ENCODE measurements around the gene PLEKHH1.
A peak's percentile ranks its signal among the peaks of the same experiment; 100 is the strongest.

PLEKHH1 gene

GRCh38 chr14:67602995-67603545 is 70.0 kb downstream of the PLEKHH1 start:
- Histone ChIP-seq H3K27me3 (replicated peaks in 2 of 5; ENCODE audit: control insufficient read depth in 4 of 5, insufficient read depth in 5 of 5, low read length in 4 of 5) (no peaks in the 10 kb centered on the region), H3K27ac (ENCODE audit: insufficient read depth in 1 of 2, low read depth in 1 of 2, low read length in 2 of 2, poor library complexity in 1 of 2, severe bottlenecking in 2 of 2) (no peak overlapping the region), H3K4me1 (ENCODE audit: control extremely low read depth in 1 of 4, control insufficient read depth in 4 of 4, insufficient read depth in 4 of 4, low read length in 3 of 4) (peaks cover 6 to 13% (median 10%) of the 10 kb centered on the region in 4 experiments), H3K9me3 (ENCODE audit: control extremely low read depth in 1 of 5, control insufficient read depth in 4 of 5, insufficient read depth in 2 of 5, low read depth in 1 of 5, low read length in 4 of 5) (no peaks in the 10 kb centered on the region), H3K4me3 (ENCODE audit: control insufficient read depth in 1 of 7, extremely low read depth in 1 of 7, insufficient read depth in 4 of 7, low read depth in 2 of 7, low read length in 6 of 7) (no peak overlapping the region), H3K36me3 (ENCODE audit: control insufficient read depth in 4 of 4, insufficient read depth in 4 of 4, low read length in 3 of 4) (no peaks in the 10 kb centered on the region)
- ChIA-PET POLR2A (no interaction called here), CTCF (no interaction called here)
- DNase-seq, result peak in 1 of 3 donors; percentile 28
- WGBS (ENCODE audit: insufficient coverage), result no CpG with 5 or more reads among the region's 5 CpGs

- ChIA-PET CTCF (interaction anchor here (0.6 to 2.8 kb wide), 6 partner anchors 9 to 97 kb away, joined by 3 to 10 read pairs (median 4); no protein-coding TSS in a partner anchor), POLR2A (no interaction called here)
- no peaks in the 10 kb centered on the region for H3K36me3 ChIP-seq (ENCODE audit: control insufficient read depth in 4 of 4, insufficient read depth in 4 of 4, low read length in 3 of 4)
These were observed 74.6 kb downstream of the PLEKHH1 start for GRCh38 chr14:67607646-67608045.

GRCh38 chr14:67609642-67610310 is 76.7 kb downstream of the PLEKHH1 start:
- Histone ChIP-seq H3K36me3 (ENCODE audit: control insufficient read depth in 4 of 4, insufficient read depth in 4 of 4, low read length in 3 of 4) (no peaks in the 10 kb centered on the region), H3K4me1 (ENCODE audit: control extremely low read depth in 1 of 4, control insufficient read depth in 4 of 4, insufficient read depth in 4 of 4, low read length in 3 of 4) (no peaks in the 10 kb centered on the region), H3K27me3 (replicated peaks in 2 of 5; ENCODE audit: control insufficient read depth in 4 of 5, insufficient read depth in 5 of 5, low read length in 4 of 5) (no peaks in the 10 kb centered on the region), H3K9me3 (ENCODE audit: control extremely low read depth in 1 of 5, control insufficient read depth in 4 of 5, insufficient read depth in 2 of 5, low read depth in 1 of 5, low read length in 4 of 5) (no peaks in the 10 kb centered on the region), H3K27ac (ENCODE audit: insufficient read depth in 1 of 2, low read depth in 1 of 2, low read length in 2 of 2, poor library complexity in 1 of 2, severe bottlenecking in 2 of 2) (no peak overlapping the region), H3K4me3 (ENCODE audit: control insufficient read depth in 1 of 7, extremely low read depth in 1 of 7, insufficient read depth in 4 of 7, low read depth in 2 of 7, low read length in 6 of 7) (no peak overlapping the region)
- ChIA-PET POLR2A (no interaction called here), CTCF (interaction anchor here (0.6 to 1.7 kb wide), 5 partner anchors 17 to 200 kb away, joined by 3 to 8 read pairs (median 3); no protein-coding TSS in a partner anchor)
- WGBS (ENCODE audit: insufficient coverage), result 100% methylated on average over 7 of the region's 10 CpGs
- DNase-seq, result no peak

More at GRCh38 chr14:67607646-67608045, 74.6 kb downstream of the PLEKHH1 start:
- Histone ChIP-seq H3K27ac (ENCODE audit: insufficient read depth in 1 of 2, low read depth in 1 of 2, low read length in 2 of 2, poor library complexity in 1 of 2, severe bottlenecking in 2 of 2) (no peak overlapping the region), H3K9me3 (ENCODE audit: control extremely low read depth in 1 of 5, control insufficient read depth in 4 of 5, insufficient read depth in 2 of 5, low read depth in 1 of 5, low read length in 4 of 5) (no peaks in the 10 kb centered on the region), H3K4me1 (ENCODE audit: control extremely low read depth in 1 of 4, control insufficient read depth in 4 of 4, insufficient read depth in 4 of 4, low read length in 3 of 4) (no peaks in the 10 kb centered on the region), H3K27me3 (replicated peaks in 2 of 5; ENCODE audit: control insufficient read depth in 4 of 5, insufficient read depth in 5 of 5, low read length in 4 of 5) (no peaks in the 10 kb centered on the region), H3K4me3 (ENCODE audit: control insufficient read depth in 1 of 7, extremely low read depth in 1 of 7, insufficient read depth in 4 of 7, low read depth in 2 of 7, low read length in 6 of 7) (no peak overlapping the region)
- DNase-seq, result no peak
- WGBS (ENCODE audit: insufficient coverage), result 97% methylated on average over 5 of the region's 5 CpGs

GRCh38 chr14:67610491-67610890 is 77.4 kb downstream of the PLEKHH1 start:
- CTCF ChIA-PET, result interaction anchor here (0.6 to 1.7 kb wide), 7 partner anchors 10 to 199 kb away, joined by 3 to 8 read pairs (median 3); partner anchors contain the start of gene PIGH
- no peaks in the 10 kb centered on the region for H3K27me3 ChIP-seq (replicated peaks in 2 of 5; ENCODE audit: control insufficient read depth in 4 of 5, insufficient read depth in 5 of 5, low read length in 4 of 5)
- no peak overlapping the region for H3K27ac ChIP-seq (ENCODE audit: insufficient read depth in 1 of 2, low read depth in 1 of 2, low read length in 2 of 2, poor library complexity in 1 of 2, severe bottlenecking in 2 of 2)
- H3K36me3 ChIP-seq (ENCODE audit: control insufficient read depth in 4 of 4, insufficient read depth in 4 of 4, low read length in 3 of 4), result no peaks in the 10 kb centered on the region
- no peak overlapping the region for H3K4me3 ChIP-seq (ENCODE audit: control insufficient read depth in 1 of 7, extremely low read depth in 1 of 7, insufficient read depth in 4 of 7, low read depth in 2 of 7, low read length in 6 of 7)
- no peak for DNase-seq
- H3K4me1 ChIP-seq (ENCODE audit: control extremely low read depth in 1 of 4, control insufficient read depth in 4 of 4, insufficient read depth in 4 of 4, low read length in 3 of 4), result no peaks in the 10 kb centered on the region
- POLR2A ChIA-PET, result no interaction called here
- H3K9me3 ChIP-seq (ENCODE audit: control extremely low read depth in 1 of 5, control insufficient read depth in 4 of 5, insufficient read depth in 2 of 5, low read depth in 1 of 5, low read length in 4 of 5), result no peaks in the 10 kb centered on the region
- WGBS (ENCODE audit: insufficient coverage), result 71% methylated on average over 1 of the region's 1 CpG

- Histone ChIP-seq H3K4me1 (ENCODE audit: control extremely low read depth in 1 of 4, control insufficient read depth in 4 of 4, insufficient read depth in 4 of 4, low read length in 3 of 4) (peaks cover 16 to 35% (median 26%) of the 10 kb centered on the region in 4 experiments), H3K36me3 (ENCODE audit: control insufficient read depth in 4 of 4, insufficient read depth in 4 of 4, low read length in 3 of 4) (peaks cover 0 to 2% (median 0%) of the 10 kb centered on the region in 4 experiments), H3K9me3 (ENCODE audit: control extremely low read depth in 1 of 5, control insufficient read depth in 4 of 5, insufficient read depth in 2 of 5, low read depth in 1 of 5, low read length in 4 of 5) (no peaks in the 10 kb centered on the region), H3K4me3 (ENCODE audit: control insufficient read depth in 1 of 7, extremely low read depth in 1 of 7, insufficient read depth in 4 of 7, low read depth in 2 of 7, low read length in 6 of 7) (peak overlapping the region in 4 of 7 experiments; percentile 3 to 91 (median 58)), H3K27me3 (replicated peaks in 2 of 5; ENCODE audit: control insufficient read depth in 4 of 5, insufficient read depth in 5 of 5, low read length in 4 of 5) (peaks cover 0 to 6% (median 2%) of the 10 kb centered on the region in 5 experiments), H3K27ac (ENCODE audit: insufficient read depth in 1 of 2, low read depth in 1 of 2, low read length in 2 of 2, poor library complexity in 1 of 2, severe bottlenecking in 2 of 2) (peak overlapping the region; percentile 78 to 91)
- CTCF ChIA-PET, result interaction anchor here (0.7 to 4.8 kb wide), 19 partner anchors 9 to 109 kb away, joined by 3 to 49 read pairs (median 5); partner anchors contain the start of gene RDH12
- POLR2A ChIA-PET, result interaction anchor here (0.6 to 1.2 kb wide), 3 partner anchors 19 to 36 kb away, joined by 3 to 8 read pairs (median 4); partner anchors contain the start of gene PIGH
- peak; percentile 91 to 94 (median 93) for DNase-seq
These were observed 85.5 kb downstream of the PLEKHH1 start for GRCh38 chr14:67618617-67619063.

GRCh38 chr14:67619446-67620216 is 86.5 kb downstream of the PLEKHH1 start, which contains the start of gene ARG2:
Gene ARG2 (plus strand): TSS chr14:67619920. CDS start chr14:67619978, 58 bp downstream.
- Histone ChIP-seq H3K4me3 (ENCODE audit: control insufficient read depth in 1 of 7, extremely low read depth in 1 of 7, insufficient read depth in 4 of 7, low read depth in 2 of 7, low read length in 6 of 7) (peak within 1 kb of the TSS; percentile 60 to 91 (median 79)), H3K4me1 (ENCODE audit: control extremely low read depth in 1 of 4, control insufficient read depth in 4 of 4, insufficient read depth in 4 of 4, low read length in 3 of 4) (peaks cover 16 to 36% (median 26%) of the 10 kb centered on the region in 4 experiments), H3K27me3 (replicated peaks in 2 of 5; ENCODE audit: control insufficient read depth in 4 of 5, insufficient read depth in 5 of 5, low read length in 4 of 5) (peaks cover 0 to 6% (median 2%) of the 10 kb centered on the region in 5 experiments), H3K27ac (ENCODE audit: insufficient read depth in 1 of 2, low read depth in 1 of 2, low read length in 2 of 2, poor library complexity in 1 of 2, severe bottlenecking in 2 of 2) (peak within 1 kb of the TSS; percentile 78 to 91), H3K9me3 (ENCODE audit: control extremely low read depth in 1 of 5, control insufficient read depth in 4 of 5, insufficient read depth in 2 of 5, low read depth in 1 of 5, low read length in 4 of 5) (no peaks in the 10 kb centered on the region), H3K36me3 (ENCODE audit: control insufficient read depth in 4 of 4, insufficient read depth in 4 of 4, low read length in 3 of 4) (peaks cover 0 to 2% (median 0%) of the 10 kb centered on the region in 4 experiments)
- peak; percentile 92 to 95 (median 94) for DNase-seq
- ChIA-PET POLR2A (interaction anchor here (1.2 kb wide), 1 partner anchor 20 kb away, joined by 8 read pairs; the partner anchor contains the start of gene PIGH), CTCF (interaction anchor here (0.7 to 4.8 kb wide), 25 partner anchors 8 to 108 kb away, joined by 3 to 49 read pairs (median 5); partner anchors contain the start of gene RDH12)
- whole genome bisulfite sequencing (ENCODE audit: insufficient coverage), result 0% methylated on average over 52 of the region's 62 CpGs
